ENCODE data around the gene S100A8. TPM values are rescaled to one million over a fixed set of nuclear protein-coding genes. Genes with fewer than 3 reads are reported as not detected.

S100A8 gene
- total RNA-seq, 3 donors from 2014 or later: 13.1 to 37.4 (median 26.5) TPM

GRCh38 chr1:153357853-153358690 is 32.8 kb downstream of the S100A8 start, which contains the start of gene S100A9:
TSS of gene S100A9 (plus strand) at chr1:153357854. CDS start at chr1:153358284, 430 bp downstream.
- H3K36me3 ChIP-seq: no peaks in the 10 kb centered on the region
- no peaks in the 10 kb centered on the region for H3K9me3 ChIP-seq
- H3K27ac ChIP-seq: peak within 1 kb of the TSS; percentile 87 to 90
- peaks cover 0 to 9% of the 10 kb centered on the region in 2 donors for H3K4me1 ChIP-seq
- no peaks in the 10 kb centered on the region for H3K27me3 ChIP-seq
- intact Hi-C loops (cut with DNase I; ENCODE audit: low total_unique reads): no loop called here
- TF ChIP-seq, protein P1, sequence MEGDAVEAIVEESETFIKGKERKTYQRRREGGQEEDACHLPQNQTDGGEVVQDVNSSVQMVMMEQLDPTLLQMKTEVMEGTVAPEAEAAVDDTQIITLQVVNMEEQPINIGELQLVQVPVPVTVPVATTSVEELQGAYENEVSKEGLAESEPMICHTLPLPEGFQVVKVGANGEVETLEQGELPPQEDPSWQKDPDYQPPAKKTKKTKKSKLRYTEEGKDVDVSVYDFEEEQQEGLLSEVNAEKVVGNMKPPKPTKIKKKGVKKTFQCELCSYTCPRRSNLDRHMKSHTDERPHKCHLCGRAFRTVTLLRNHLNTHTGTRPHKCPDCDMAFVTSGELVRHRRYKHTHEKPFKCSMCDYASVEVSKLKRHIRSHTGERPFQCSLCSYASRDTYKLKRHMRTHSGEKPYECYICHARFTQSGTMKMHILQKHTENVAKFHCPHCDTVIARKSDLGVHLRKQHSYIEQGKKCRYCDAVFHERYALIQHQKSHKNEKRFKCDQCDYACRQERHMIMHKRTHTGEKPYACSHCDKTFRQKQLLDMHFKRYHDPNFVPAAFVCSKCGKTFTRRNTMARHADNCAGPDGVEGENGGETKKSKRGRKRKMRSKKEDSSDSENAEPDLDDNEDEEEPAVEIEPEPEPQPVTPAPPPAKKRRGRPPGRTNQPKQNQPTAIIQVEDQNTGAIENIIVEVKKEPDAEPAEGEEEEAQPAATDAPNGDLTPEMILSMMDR (IDR thresholded peaks at IDR 0.05): no peak
- no peak for TF ChIP-seq POLR2AphosphoS5 (IDR thresholded peaks at IDR 0.05)
- H3K4me3 ChIP-seq: peak within 1 kb of the TSS in 1 of 3 donors; percentile 10
- DNase-seq (ENCODE audit: low spot score in 2 of 2): peak in 1 of 2 donors; percentile 15

DNA sequence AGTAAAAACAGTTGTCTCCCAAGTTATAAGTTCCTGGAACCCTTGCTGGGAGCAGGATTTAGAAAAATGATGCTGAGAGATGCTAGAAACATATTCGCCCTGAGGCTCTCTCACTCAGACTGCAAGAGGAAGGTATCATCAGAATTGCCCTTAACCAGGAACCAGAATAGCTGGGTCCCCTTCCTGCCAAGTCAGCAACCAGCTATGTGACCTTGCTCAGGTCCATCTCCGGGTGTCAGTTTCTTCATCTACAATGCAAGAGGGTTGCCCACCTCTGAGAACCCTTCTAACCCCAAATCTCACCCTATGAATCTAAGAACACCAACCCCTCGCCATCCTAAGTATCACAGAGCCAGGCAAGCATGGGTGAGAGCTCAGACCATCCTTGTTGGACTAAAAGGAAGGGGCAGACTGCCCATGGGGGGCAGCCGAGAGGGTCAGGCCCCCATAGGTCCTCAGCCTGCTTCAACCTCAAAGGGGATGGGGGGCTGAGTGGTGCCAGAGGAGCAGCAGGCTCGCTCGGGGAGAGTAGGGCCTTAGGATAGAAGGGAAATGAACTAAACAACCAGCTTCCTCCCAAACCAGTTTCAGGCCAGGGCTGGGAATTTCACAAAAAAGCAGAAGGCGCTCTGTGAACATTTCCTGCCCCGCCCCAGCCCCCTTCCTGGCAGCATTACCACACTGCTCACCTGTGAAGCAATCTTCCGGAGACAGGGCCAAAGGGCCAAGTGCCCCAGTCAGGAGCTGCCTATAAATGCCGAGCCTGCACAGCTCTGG is 33.6 kb downstream of the S100A8 start:
- H3K4me3 ChIP-seq: peak overlapping the region in 1 of 3 donors; percentile 10

DNA sequence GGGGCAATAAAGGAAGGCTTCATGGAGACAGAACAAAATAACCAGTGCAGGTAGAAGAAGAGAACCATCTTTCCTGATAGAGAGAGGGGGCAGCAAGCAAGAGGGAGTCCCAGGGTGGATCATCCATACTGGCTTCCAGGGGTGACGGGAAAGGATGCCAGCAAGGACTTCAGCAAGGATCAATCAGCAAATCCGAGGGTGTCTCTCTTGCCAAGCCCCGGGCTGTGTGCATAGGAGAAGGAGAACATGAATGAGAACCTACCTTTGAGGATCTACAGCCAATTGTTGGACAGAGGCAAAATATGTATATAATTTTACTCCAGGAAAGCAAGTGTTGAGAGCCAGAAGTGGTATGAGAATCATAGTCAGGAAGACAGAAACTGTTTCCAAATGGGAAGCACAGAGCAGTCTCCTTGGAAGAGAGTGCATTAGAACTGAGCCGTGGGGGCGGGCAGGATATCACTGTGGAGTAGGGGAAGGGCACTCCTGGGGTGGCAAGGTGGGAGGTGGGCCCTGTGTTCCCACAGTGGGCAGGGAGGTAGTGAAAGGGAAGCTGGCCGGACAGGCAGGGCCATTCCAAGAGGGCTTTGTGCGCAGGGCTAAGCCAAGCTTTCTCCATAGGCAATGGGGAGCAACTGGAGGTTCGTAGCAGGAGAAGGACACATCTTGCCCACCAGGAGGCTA is 34.3 kb downstream of the S100A8 start:
- Histone ChIP-seq H3K4me1 (peaks cover 0 to 9% of the 10 kb centered on the region in 2 donors), H3K9me3 (no peaks in the 10 kb centered on the region), H3K27me3 (no peaks in the 10 kb centered on the region), H3K27ac (peak overlapping the region; percentile 87 to 90), H3K36me3 (no peaks in the 10 kb centered on the region), H3K4me3 (no peak overlapping the region)
- DNase-seq (ENCODE audit: low spot score in 2 of 2): peak in 1 of 2 donors; percentile 14
- intact Hi-C loops (cut with DNase I; ENCODE audit: low total_unique reads): no loop called here
- TF ChIP-seq, protein P1 (IDR thresholded peaks at IDR 0.05): no peak
- no peak for TF ChIP-seq POLR2AphosphoS5 (IDR thresholded peaks at IDR 0.05)
- TF ChIP-seq POLR2A (IDR thresholded peaks at IDR 0.05): no peak

More for the DNA sequence above, 33.6 kb downstream of the S100A8 start:
- no peaks in the 10 kb centered on the region for H3K27me3 ChIP-seq
- no peak for TF ChIP-seq POLR2A (IDR thresholded peaks at IDR 0.05)
- TF ChIP-seq, protein P1 (IDR thresholded peaks at IDR 0.05): no peak
- peak; percentile 34 to 63 (median 47) for TF ChIP-seq POLR2AphosphoS5 (IDR thresholded peaks at IDR 0.05)
- peak in 1 of 2 donors; percentile 73 for DNase-seq (ENCODE audit: low spot score in 2 of 2)
- H3K36me3 ChIP-seq: no peaks in the 10 kb centered on the region
- intact Hi-C loops (cut with DNase I; ENCODE audit: low total_unique reads): no loop called here
- peaks cover 0 to 9% of the 10 kb centered on the region in 2 donors for H3K4me1 ChIP-seq
- H3K27ac ChIP-seq: peak overlapping the region; percentile 87 to 90
- no peaks in the 10 kb centered on the region for H3K9me3 ChIP-seq

DNA sequence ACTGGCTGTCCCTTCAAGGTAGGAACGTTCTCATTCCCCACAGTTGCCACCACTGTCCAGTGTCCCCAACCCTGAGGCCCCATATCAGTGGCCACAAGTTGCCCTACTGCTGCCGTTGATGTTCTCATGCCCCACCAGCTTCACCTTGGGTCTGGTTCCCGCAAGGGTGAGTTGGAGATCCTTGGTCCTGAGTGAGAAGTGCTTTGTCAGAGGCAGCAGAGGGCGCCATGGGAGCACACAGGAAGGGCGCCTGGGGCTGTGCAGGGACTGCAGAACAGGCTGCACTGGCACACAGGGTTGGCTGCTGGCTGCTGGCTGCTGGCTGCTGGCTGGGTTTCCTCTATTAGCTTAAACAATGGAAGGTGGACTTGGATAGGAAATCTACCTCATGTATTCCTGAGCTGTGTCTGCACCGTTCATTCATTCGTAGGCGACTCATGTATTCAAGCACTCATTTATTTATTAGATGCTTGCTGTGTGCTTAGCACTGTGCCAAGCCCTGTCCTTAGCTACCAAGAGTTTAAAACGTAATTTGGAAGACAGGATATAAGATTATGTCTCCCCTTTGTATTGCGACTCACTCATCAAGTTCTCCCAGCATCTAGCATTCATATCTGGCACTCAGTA is 35.3 kb downstream of the S100A8 start:
- H3K9me3 ChIP-seq: no peaks in the 10 kb centered on the region

More for the DNA sequence above, 35.3 kb downstream of the S100A8 start:
- intact Hi-C loops (cut with DNase I; ENCODE audit: low total_unique reads): no loop called here
- Histone ChIP-seq H3K4me3 (no peak overlapping the region), H3K27me3 (no peaks in the 10 kb centered on the region), H3K36me3 (no peaks in the 10 kb centered on the region), H3K27ac (no peak overlapping the region), H3K4me1 (peaks cover 0 to 9% of the 10 kb centered on the region in 2 donors)
- DNase-seq (ENCODE audit: low spot score in 2 of 2): peak in 1 of 2 donors; percentile 65
- TF ChIP-seq, protein P1 (IDR thresholded peaks at IDR 0.05): peak; percentile 23 to 53 (median 51)
- no peak for TF ChIP-seq POLR2A (IDR thresholded peaks at IDR 0.05)
